ENCODE results near the gene WNT11.
A peak's percentile ranks its signal among the peaks of the same experiment; 100 is the strongest.

The WNT11 gene

GRCh38 chr11:76155500-76156227 is 50.6 kb downstream of the WNT11 start:
- no peak for TF ChIP-seq CTCF (IDR thresholded peaks at IDR 0.05; ENCODE audit: low read depth, low read length)
- Histone ChIP-seq H3K4me3 (ENCODE audit: low read depth, low read length) (no peak overlapping the region), H3K4me1 (peaks cover 36% of the 10 kb centered on the region), H3K27me3 (no peaks in the 10 kb centered on the region), H3K36me3 (no peaks in the 10 kb centered on the region), H3K9me3 (no peaks in the 10 kb centered on the region)
- peak; percentile 71 for DNase-seq

GRCh38 chr11:76153571-76153923 is 52.8 kb downstream of the WNT11 start:
- Histone ChIP-seq H3K9me3 (no peaks in the 10 kb centered on the region), H3K27me3 (no peaks in the 10 kb centered on the region), H3K4me3 (ENCODE audit: low read depth, low read length) (no peak overlapping the region), H3K36me3 (no peaks in the 10 kb centered on the region), H3K4me1 (peaks cover 30% of the 10 kb centered on the region)
- TF ChIP-seq CTCF (IDR thresholded peaks at IDR 0.05; ENCODE audit: low read depth, low read length) = no peak
- no peak for DNase-seq

- no peak for DNase-seq
- H3K4me1 ChIP-seq = peaks cover 28% of the 10 kb centered on the region
Measured at GRCh38 chr11:76152741-76153570, 53.3 kb downstream of the WNT11 start.

GRCh38 chr11:76152086-76152681 is 54.1 kb downstream of the WNT11 start:
- Histone ChIP-seq H3K27me3 (no peaks in the 10 kb centered on the region), H3K36me3 (no peaks in the 10 kb centered on the region), H3K4me3 (ENCODE audit: low read depth, low read length) (no peak overlapping the region), H3K9me3 (no peaks in the 10 kb centered on the region), H3K4me1 (peaks cover 21% of the 10 kb centered on the region)
- no peak for DNase-seq
- TF ChIP-seq CTCF (IDR thresholded peaks at IDR 0.05; ENCODE audit: low read depth, low read length) = peak; percentile 5; the same call in 1 of the 2 replicates

More at GRCh38 chr11:76152741-76153570, 53.3 kb downstream of the WNT11 start:
- no peaks in the 10 kb centered on the region for H3K36me3 ChIP-seq
- no peak overlapping the region for H3K4me3 ChIP-seq (ENCODE audit: low read depth, low read length)
- H3K9me3 ChIP-seq = no peaks in the 10 kb centered on the region
- H3K27me3 ChIP-seq = no peaks in the 10 kb centered on the region
- TF ChIP-seq CTCF (IDR thresholded peaks at IDR 0.05; ENCODE audit: low read depth, low read length) = no peak

- H3K4me1 ChIP-seq = peaks cover 15% of the 10 kb centered on the region
- H3K27me3 ChIP-seq = no peaks in the 10 kb centered on the region
- H3K9me3 ChIP-seq = no peaks in the 10 kb centered on the region
- DNase-seq = no peak
- TF ChIP-seq CTCF (IDR thresholded peaks at IDR 0.05; ENCODE audit: low read depth, low read length) = no peak
- no peaks in the 10 kb centered on the region for H3K36me3 ChIP-seq
- no peak overlapping the region for H3K4me3 ChIP-seq (ENCODE audit: low read depth, low read length)
Measured at GRCh38 chr11:76151556-76152085, 54.7 kb downstream of the WNT11 start.

All from BE2C (cell line).